H1 (cell line): ENCODE measurements around the gene ZSCAN30. TPM values are rescaled to one million over a fixed set of nuclear protein-coding genes. Genes with fewer than 3 reads are reported as not detected.

Experiments used
- CTCF ChIA-PET: fragments of 300-600 bp; sonication (Branson Sonifier 250); formaldehyde crosslinking; loops from one replicate; lab custom pipeline; 2021; ENCODE audit not compliant: partially characterized antibody; lab: Charles Lee
- POLR2A ChIA-PET: fragments of 300-600 bp; sonication (Branson Sonifier 250); formaldehyde crosslinking; loops from one replicate; lab custom pipeline; 2021; ENCODE audit warnings: inconsistent platforms; ENCODE audit not compliant: partially characterized antibody; lab: Charles Lee
- DNase-seq, 2 experiments: peaks; one replicate each; pipeline versions ENCODE4 v3.0.0 to v3.0.0-alpha.2; 2010 to 2022; ENCODE audit warnings: low spot score in 2 of 2, low read depth in 1 of 2, mixed read lengths in 1 of 2
- FAIRE-seq: peaks from 2 replicates; lab custom pipeline; 2011; peaks lifted over from hg19 to GRCh38; lab: Jason Lieb, UNC
- H2AFZ ChIP-seq: 2 replicates; pipeline ENCODE4 v1.8.1; 2012; ENCODE audit warnings: low read length, inconsistent platforms
- H2AK5ac ChIP-seq: 2 replicates; pipeline ENCODE4 v1.6.1; 2013; ENCODE audit warnings: low read depth, low read length
- H2BK120ac ChIP-seq: replicated peaks from 2 replicates; pipeline ENCODE3; 2013; ENCODE audit warnings: low read depth, low read length, inconsistent platforms
- H2BK12ac ChIP-seq: 2 replicates; pipeline ENCODE4 v1.6.1; 2013; ENCODE audit warnings: low read depth, low read length
- H2BK15ac ChIP-seq: 2 replicates; pipeline ENCODE4 v1.6.1; 2013; ENCODE audit warnings: low read length
- H2BK20ac ChIP-seq: 2 replicates; pipeline ENCODE4 v1.6.1; 2013; ENCODE audit warnings: low read length
- H2BK5ac ChIP-seq: 2 replicates; pipeline ENCODE4 v1.6.1; 2013; ENCODE audit warnings: low read depth, low read length
- H3K14ac ChIP-seq: 2 replicates; pipeline ENCODE4 v1.6.1; 2013; ENCODE audit warnings: inconsistent platforms; ENCODE audit not compliant: insufficient read length
- H3K18ac ChIP-seq: 2 replicates; pipeline ENCODE4 v1.6.1; 2013; ENCODE audit warnings: low read length; ENCODE audit errors: extremely low read depth
- H3K23ac ChIP-seq: 2 replicates; pipeline ENCODE4 v1.6.1; 2013; ENCODE audit warnings: inconsistent platforms; ENCODE audit not compliant: insufficient read length
- H3K23me2 ChIP-seq: 2 replicates; pipeline ENCODE4 v1.6.1; 2013; ENCODE audit warnings: low read depth, low read length
- H3K27ac ChIP-seq: 2 replicates; pipeline ENCODE4 v1.6.1; 2011; ENCODE audit warnings: low read depth, low read length, inconsistent platforms
- H3K27me3 ChIP-seq, 4 experiments: replicated peaks in 1 of 4; 1 replicate in 1 of 4; 2 replicates in 3 of 4; pipeline versions ENCODE4 v1.6.1 to v1.8.1; 2011 to 2013; ENCODE audit warnings: low read length in 3 of 4, mild to moderate bottlenecking in 3 of 4, inconsistent platforms in 2 of 4, mixed read lengths in 2 of 4, moderate library complexity in 1 of 4; ENCODE audit not compliant: control insufficient read depth in 3 of 4, insufficient read depth in 3 of 4; ENCODE audit errors: extremely low read depth in 1 of 4
- H3K36me3 ChIP-seq, 4 experiments: 2 replicates each; pipeline versions ENCODE4 v1.6.1 to v1.8.1; 2011 to 2013; ENCODE audit warnings: mild to moderate bottlenecking in 4 of 4, low read length in 3 of 4, moderate library complexity in 2 of 4, control low read depth in 1 of 4, inconsistent platforms in 1 of 4; ENCODE audit not compliant: insufficient read depth in 4 of 4, control insufficient read depth in 2 of 4
- H3K4ac ChIP-seq: replicated peaks from 2 replicates; pipeline ENCODE3; 2013; ENCODE audit warnings: low read length, low read depth, mixed read lengths, inconsistent platforms; ENCODE audit not compliant: insufficient read length
- H3K4me1 ChIP-seq, 4 experiments: replicated peaks in 1 of 4; 1 replicate in 1 of 4; 2 replicates in 3 of 4; pipeline versions ENCODE4 v1.6.1 to v1.8.1; 2011 to 2013; ENCODE audit warnings: low read length in 3 of 4, inconsistent platforms in 2 of 4, mixed read lengths in 1 of 4; ENCODE audit not compliant: insufficient read depth in 4 of 4, control insufficient read depth in 3 of 4
- H3K4me2 ChIP-seq, 2 experiments: 2 replicates each; pipeline versions ENCODE4 v1.6.1 to v1.8.1; 2011 to 2013; ENCODE audit warnings: low read depth in 2 of 2, low read length in 2 of 2, control low read depth in 1 of 2, inconsistent platforms in 1 of 2, mild to moderate bottlenecking in 1 of 2; ENCODE audit not compliant: insufficient read depth in 1 of 2
- H3K4me3 ChIP-seq, 4 experiments: fragments of 200-600, 300-600 bp in 1 of 4; sonication (generic), shearing (Covaris generic), sonication (Bioruptor Twin) in 1 of 4; 2 replicates each; pipeline versions ENCODE4 v1.5.1 to v1.8.1; 2011 to 2016; ENCODE audit warnings: low read length in 4 of 4, low read depth in 3 of 4, control low read depth in 2 of 4, inconsistent platforms in 2 of 4, mild to moderate bottlenecking in 2 of 4, mixed read lengths in 1 of 4, moderate library complexity in 1 of 4; ENCODE audit not compliant: insufficient read depth in 2 of 4; ENCODE audit errors: extremely low read depth in 1 of 4
- H3K56ac ChIP-seq: replicated peaks from 2 replicates; pipeline ENCODE3; 2013; ENCODE audit warnings: low read depth, mild to moderate bottlenecking, mixed read lengths, low read length, inconsistent platforms; ENCODE audit not compliant: insufficient read length
- H3K79me1 ChIP-seq: 2 replicates; pipeline ENCODE4 v1.6.1; 2013; ENCODE audit warnings: low read depth, low read length, control low read depth
- H3K79me2 ChIP-seq, 2 experiments: 2 replicates each; pipeline versions ENCODE4 v1.6.1 to v1.8.1; 2012 to 2013; ENCODE audit warnings: low read length in 2 of 2, mild to moderate bottlenecking in 2 of 2, inconsistent platforms in 1 of 2; ENCODE audit not compliant: insufficient read depth in 2 of 2, control insufficient read depth in 1 of 2
- H3K9ac ChIP-seq, 4 experiments: replicated peaks in 1 of 4; 1 replicate in 1 of 4; 2 replicates in 3 of 4; pipeline versions ENCODE4 v1.6.1 to v1.8.1; 2011 to 2013; ENCODE audit warnings: low read depth in 3 of 4, low read length in 3 of 4, control low read depth in 2 of 4, mild to moderate bottlenecking in 2 of 4, moderate library complexity in 2 of 4, inconsistent platforms in 1 of 4; ENCODE audit errors: extremely low read depth in 1 of 4
- H3K9me3 ChIP-seq, 2 experiments: 2 replicates each; pipeline versions ENCODE4 v1.6.1 to v1.8.1; 2012 to 2013; ENCODE audit warnings: mild to moderate bottlenecking in 2 of 2, moderate library complexity in 2 of 2, control low read depth in 1 of 2, inconsistent platforms in 1 of 2, low read depth in 1 of 2, low read length in 1 of 2, mixed read lengths in 1 of 2; ENCODE audit not compliant: insufficient read depth in 2 of 2
- H4K20me1 ChIP-seq, 2 experiments: replicated peaks in 1 of 2; 2 replicates each; pipeline versions ENCODE3 to v1.8.1; 2011 to 2013; ENCODE audit warnings: inconsistent platforms in 2 of 2, low read length in 2 of 2, mild to moderate bottlenecking in 1 of 2; ENCODE audit not compliant: insufficient read depth in 2 of 2, control insufficient read depth in 1 of 2
- H4K5ac ChIP-seq: 2 replicates; pipeline ENCODE4 v1.6.1; 2013; ENCODE audit warnings: low read length, low read depth, mixed read lengths, inconsistent platforms; ENCODE audit not compliant: insufficient read length
- H4K8ac ChIP-seq: 2 replicates; pipeline ENCODE4 v1.8.0; 2013; ENCODE audit warnings: mild to moderate bottlenecking, moderate library complexity, low read length, inconsistent platforms; ENCODE audit not compliant: insufficient read depth; ENCODE audit errors: extremely low read depth
- H4K91ac ChIP-seq: replicated peaks from 2 replicates; pipeline ENCODE3; 2013; ENCODE audit warnings: low read length, mixed read lengths, inconsistent platforms; ENCODE audit not compliant: insufficient read length
- ASH2L ChIP-seq: fragments of 200-600, 300-600 bp; sonication (generic); IDR thresholded peaks from one replicate; pipeline ENCODE4 v1.7.1; 2017; ENCODE audit warnings: low read length
- CEBPB ChIP-seq: IDR thresholded peaks from 2 replicates; pipeline ENCODE4 v1.6.1; 2012; ENCODE audit warnings: low read depth, low read length
- GABPA ChIP-seq: IDR thresholded peaks from 2 replicates; pipeline ENCODE4 v1.6.1; 2011; ENCODE audit warnings: mild to moderate bottlenecking, low read length, moderate library complexity, borderline replicate concordance; ENCODE audit not compliant: insufficient read depth
- JUND ChIP-seq: IDR thresholded peaks from 2 replicates; pipeline ENCODE4 v1.6.1; 2011; ENCODE audit warnings: mild to moderate bottlenecking, improper control_type of control experiment, low read length
- KDM1A ChIP-seq: fragments of 200-600, 300-600 bp; sonication (generic); IDR thresholded peaks from 2 replicates; pipeline ENCODE4 v1.7.1; 2016; ENCODE audit warnings: mild to moderate bottlenecking, low read length, borderline replicate concordance
- POLR2A ChIP-seq, 2 experiments: IDR thresholded peaks; 1 replicate in 1 of 2; 2 replicates in 1 of 2; pipeline ENCODE4 v1.6.1; 2011; ENCODE audit warnings: low read depth in 2 of 2, low read length in 2 of 2, mild to moderate bottlenecking in 2 of 2; ENCODE audit errors: control extremely low read depth in 1 of 2
- POLR2AphosphoS5 ChIP-seq: IDR thresholded peaks from 2 replicates; pipeline ENCODE4 v1.6.1; 2011; ENCODE audit warnings: low read depth, low read length
- RFX5 ChIP-seq: IDR thresholded peaks from 2 replicates; pipeline ENCODE4 v1.6.1; 2011; ENCODE audit warnings: low read depth, low read length, improper control_type of control experiment, borderline replicate concordance
- SAP30 ChIP-seq: fragments of 300-600 bp; sonication (generic); IDR thresholded peaks from 2 replicates; pipeline ENCODE4 v1.7.1; 2012; ENCODE audit warnings: low read length, moderate library complexity, mild to moderate bottlenecking, inconsistent platforms; ENCODE audit not compliant: insufficient read depth, insufficient replicate concordance
- SP4 ChIP-seq: IDR thresholded peaks from 2 replicates; pipeline ENCODE4 v1.6.1; 2012; ENCODE audit warnings: low read length, inconsistent platforms
- SUZ12 ChIP-seq: fragments of 200-600 bp; sonication (generic); IDR thresholded peaks from 2 replicates; pipeline ENCODE4 v1.6.1; 2012; ENCODE audit warnings: mild to moderate bottlenecking, inconsistent platforms, low read length, moderate library complexity, mixed read lengths
- TCF12 ChIP-seq: IDR thresholded peaks from 2 replicates; pipeline ENCODE4 v1.6.1; 2011; ENCODE audit warnings: low read depth, mild to moderate bottlenecking, low read length
- TEAD4 ChIP-seq: IDR thresholded peaks from 2 replicates; pipeline ENCODE4 v1.6.1; 2012; ENCODE audit warnings: low read depth, low read length, inconsistent platforms, mixed read lengths
- WGBS, 2 experiments: shearing (Covaris generic) in 1 of 2; methylation state at CpG; one replicate each; pipeline versions ENCODE4 v1.1.6 to v1.1.7; 2013 to 2015; ENCODE audit warnings: low lambda C conversion rate in 2 of 2, mixed read lengths in 2 of 2, inconsistent platforms in 1 of 2, low coverage in 1 of 2, missing lambda C conversion rate in 1 of 2; ENCODE audit not compliant: insufficient replicate concordance in 2 of 2, insufficient coverage in 1 of 2, insufficient read length in 1 of 2; ENCODE audit errors: extremely low coverage in 1 of 2, missing lambda C conversion rate in 1 of 2; 5-methylcytosine and 5-hydroxymethylcytosine counted together
- polyA plus RNA-seq, 7 experiments: library from polyadenylated mRNA; depleted of rRNA in 3 of 7; stranded (reverse) in 5 of 7; unstranded in 2 of 7; fragments of >200 nt in 5 of 7; fragments of 200-250 nt in 2 of 7; gene quantifications; 1 replicate in 5 of 7; 2 replicates in 1 of 7; 4 replicates in 1 of 7; pipeline versions ENCODE4 v1.2.1 to v1.2.3, GENCODE V29; 2011 to 2013; ENCODE audit warnings: missing spikeins in 2 of 7, mixed read lengths in 2 of 7
- total RNA-seq: library from RNA; stranded (reverse); fragmentation: NEBNext Ultra II Directional; extraction: Animal tissue kit (Norgen Biotek cat#: 25700); gene quantifications from 2 replicates; pipeline ENCODE4 v1.2.1, GENCODE V29; 2021
- TF ChIP-seq, protein P1 (sequence below): IDR thresholded peaks from 2 replicates; pipeline ENCODE4 v1.6.1; 2012; ENCODE audit warnings: inconsistent platforms
- TF ChIP-seq, protein P2 (sequence below): IDR thresholded peaks from 2 replicates; pipeline ENCODE4 v1.6.1; 2012; ENCODE audit warnings: inconsistent platforms

Gene ZSCAN30
- total and polyA plus RNA-seq, 2 of the 8 experiments (the other 6 are each of a cell fraction or from before 2014, with no cell fraction given): 4.4 to 10.3 TPM

DNA sequence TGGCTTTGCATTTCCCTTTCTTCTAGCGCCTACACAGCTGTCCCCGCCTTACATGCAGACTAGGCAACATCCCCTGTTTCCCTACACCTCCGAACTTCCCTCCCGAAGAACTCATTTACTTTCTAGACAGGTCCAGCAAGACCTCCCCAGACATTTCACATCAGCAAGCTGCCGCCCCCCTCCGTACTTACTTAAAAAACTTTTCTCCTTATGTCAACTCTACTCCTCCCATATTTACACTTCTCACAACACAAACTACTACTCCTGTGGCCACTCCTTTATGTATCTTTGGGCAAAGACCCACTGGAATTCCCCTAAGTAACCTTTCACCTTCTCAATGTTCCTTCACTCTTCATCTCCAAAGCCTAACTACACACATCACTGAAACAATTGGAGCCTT is 69.6 kb downstream of the ZSCAN30 start:
- whole genome bisulfite sequencing, 2 experiments: 89% methylated on average over 6 of the region's 6 CpGs; no CpG with 5 or more reads in 1 of the 2 experiments
- Histone ChIP-seq H2AFZ (no peak overlapping the region; the same call in 1 of the 2 replicates), H3K4ac (no peak overlapping the region), H3K56ac (no peak overlapping the region), H3K23ac (no peak overlapping the region), H3K4me2 (no peak overlapping the region), H4K91ac (no peak overlapping the region), H4K8ac (no peak overlapping the region), H3K18ac (no peak overlapping the region; the same call in 1 of the 2 replicates), H3K79me2 (no peaks in the 10 kb centered on the region), H4K5ac (no peak overlapping the region), H3K36me3 (no peaks in the 10 kb centered on the region), H2BK12ac (no peak overlapping the region), H3K9ac (no peak overlapping the region), H2AK5ac (no peak overlapping the region), H3K27me3 (no peaks in the 10 kb centered on the region), H3K23me2 (no peaks in the 10 kb centered on the region), H4K20me1 (no peaks in the 10 kb centered on the region), H3K4me3 (no peak overlapping the region), H3K9me3 (no peaks in the 10 kb centered on the region), H3K4me1 (no peaks in the 10 kb centered on the region), H3K14ac (no peak overlapping the region), H2BK15ac (no peak overlapping the region), H3K27ac (no peak overlapping the region), H2BK20ac (no peak overlapping the region), H2BK5ac (no peak overlapping the region), H2BK120ac (no peak overlapping the region), H3K79me1 (no peaks in the 10 kb centered on the region)
- POLR2A ChIA-PET: interaction anchor here (1.8 kb wide), 1 partner anchor 20 kb away, joined by 3 read pairs; the partner anchor contains the start of gene ZNF397
- TF ChIP-seq SUZ12 (no peak), GABPA (no peak), SP4 (no peak), TCF12 (no peak), TEAD4 (no peak), ASH2L (no peak), KDM1A (no peak), CEBPB (no peak), POLR2AphosphoS5 (no peak), JUND (no peak), RFX5 (no peak), POLR2A (IDR thresholded peaks at IDR 0.05; ENCODE audit: control extremely low read depth in 1 of 2, low read depth in 2 of 2, low read length in 2 of 2) (no peak), SAP30 (no peak)
- TF ChIP-seq, protein P1, sequence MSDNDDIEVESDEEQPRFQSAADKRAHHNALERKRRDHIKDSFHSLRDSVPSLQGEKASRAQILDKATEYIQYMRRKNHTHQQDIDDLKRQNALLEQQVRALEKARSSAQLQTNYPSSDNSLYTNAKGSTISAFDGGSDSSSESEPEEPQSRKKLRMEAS: no peak
- TF ChIP-seq, protein P2, sequence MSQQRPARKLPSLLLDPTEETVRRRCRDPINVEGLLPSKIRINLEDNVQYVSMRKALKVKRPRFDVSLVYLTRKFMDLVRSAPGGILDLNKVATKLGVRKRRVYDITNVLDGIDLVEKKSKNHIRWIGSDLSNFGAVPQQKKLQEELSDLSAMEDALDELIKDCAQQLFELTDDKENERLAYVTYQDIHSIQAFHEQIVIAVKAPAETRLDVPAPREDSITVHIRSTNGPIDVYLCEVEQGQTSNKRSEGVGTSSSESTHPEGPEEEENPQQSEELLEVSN: no peak
- DNase-seq: no peak
- CTCF ChIA-PET: interaction anchor here (0.6 to 1.2 kb wide), 4 partner anchors 12 to 195 kb away, joined by 3 to 6 read pairs (median 4); no protein-coding TSS in a partner anchor
- FAIRE-seq: no peak
